Transverse colon (tissue), 4 donors: ENCODE data around the gene ZNF684.
A peak's percentile ranks its signal among the peaks of the same experiment; 100 is the strongest.

Experiments
- CTCF ChIP-seq, 5 experiments: fragments of 200-600 bp in 3 of 5; fragments of 450-650 bp in 2 of 5; sonication (generic) in 3 of 5; IDR thresholded peaks; 1 replicate in 2 of 5; 2 replicates in 3 of 5; pipeline ENCODE4 v1.5.1; 2016 to 2017; ENCODE audit warnings: antibody characterized with exemption in 5 of 5, inconsistent platforms in 3 of 5, mild to moderate bottlenecking in 2 of 5, moderate library complexity in 1 of 5
- EP300 ChIP-seq: sonication (generic); formaldehyde crosslinking; IDR thresholded peaks from one replicate; pipeline ENCODE4 v1.6.1; 2017; ENCODE audit warnings: antibody characterized with exemption, low read depth
- POLR2A ChIP-seq: fragments of 450-650 bp; IDR thresholded peaks from one replicate; pipeline ENCODE4 v1.6.1; 2016; ENCODE audit warnings: antibody characterized with exemption, mild to moderate bottlenecking, moderate library complexity
- POLR2AphosphoS5 ChIP-seq, 3 donors: sonication (generic); formaldehyde crosslinking; IDR thresholded peaks; one replicate each; pipeline ENCODE4 v1.6.1; 2016; ENCODE audit warnings: antibody characterized with exemption in 3 of 3

- TF ChIP-seq POLR2A = peak; percentile 40
- no peak for TF ChIP-seq CTCF (IDR thresholded peaks at IDR 0.05)
- no peak for TF ChIP-seq EP300
- peak; percentile 38 to 68 (median 45) for TF ChIP-seq POLR2AphosphoS5 (IDR thresholded peaks at IDR 0.05)
Measured at GRCh38 chr1:40508375-40509341, 22.8 kb upstream of the ZNF684 start, which contains the start of gene EXO5.
